GM10248 (cell line): ENCODE data around the gene HELZ2.
"Not testable (repeated sequence)": the region's sequence is repeated elsewhere in the genome, so short reads cannot be mapped to it uniquely, and the experiment has no call there.

Experiments used
- CTCF ChIA-PET: fragments of 300-600 bp; sonication (Branson Sonifier 250); formaldehyde crosslinking; extraction: SDS; loops from one replicate; lab custom pipeline; 2021; ENCODE audit warnings: antibody characterized with exemption; lab: Yijun Ruan, JAX
- POLR2A ChIA-PET: fragments of 350-650 bp; sonication (Branson Sonifier 250); formaldehyde crosslinking; extraction: SDS; loops from one replicate; lab custom pipeline; 2020; ENCODE audit warnings: antibody characterized with exemption; lab: Yijun Ruan, JAX
- DNase-seq: peaks from one replicate; pipeline ENCODE4 v3.0.0; 2012; ENCODE audit errors: extremely low spot score
- TF ChIP-seq, protein P1 (sequence below): IDR thresholded peaks from 2 replicates; pipeline ENCODE4 v1.5.1; 2012; ENCODE audit warnings: mild to moderate bottlenecking, low read depth; ENCODE audit errors: extremely low read depth, missing control alignments, control extremely low read depth

The HELZ2 gene

DNA sequence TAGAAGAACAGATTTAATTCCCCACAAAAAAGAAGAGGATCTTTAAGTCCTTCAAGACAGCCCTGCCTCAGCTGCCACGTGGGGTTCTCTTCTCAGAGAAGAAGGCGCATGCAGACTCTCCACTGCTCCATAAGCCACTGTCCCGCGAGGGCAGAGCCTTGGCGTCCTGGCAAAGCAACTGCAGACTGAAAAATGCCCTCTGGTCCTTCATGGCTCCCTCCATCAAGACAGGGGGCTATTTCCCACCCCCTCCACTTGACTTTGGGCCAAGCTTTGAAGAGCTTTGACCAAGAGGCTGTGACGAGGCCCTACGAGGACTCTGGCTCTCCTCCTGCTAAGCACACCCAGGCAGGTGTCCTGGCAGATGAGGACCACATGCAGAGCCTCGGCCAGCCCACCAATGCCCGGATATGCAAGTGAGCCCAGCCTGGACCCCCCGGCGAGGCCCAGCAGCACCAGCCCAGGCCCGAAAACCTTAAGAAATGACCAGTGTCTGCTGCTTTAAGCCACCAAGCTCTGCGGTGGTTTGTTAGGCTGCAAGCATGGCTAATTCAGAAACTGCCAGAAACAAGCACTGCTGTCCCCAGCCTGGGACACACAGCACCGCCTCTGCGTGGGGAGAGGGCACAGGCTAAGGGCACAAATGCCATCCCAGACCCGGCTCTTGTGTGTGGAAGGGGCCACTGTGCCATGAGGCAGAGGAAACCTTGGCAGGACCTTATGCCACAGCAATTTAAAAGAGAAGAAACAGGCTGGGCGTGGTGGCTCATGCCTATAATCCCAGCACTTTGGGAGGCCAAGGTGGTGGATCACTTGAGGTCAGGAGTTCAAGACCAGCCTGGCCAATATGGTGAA is 36.8 kb upstream of the HELZ2 start:
- DNase-seq: no peak
- ChIA-PET CTCF (no interaction called here), POLR2A (no interaction called here)
- TF ChIP-seq, protein P1, sequence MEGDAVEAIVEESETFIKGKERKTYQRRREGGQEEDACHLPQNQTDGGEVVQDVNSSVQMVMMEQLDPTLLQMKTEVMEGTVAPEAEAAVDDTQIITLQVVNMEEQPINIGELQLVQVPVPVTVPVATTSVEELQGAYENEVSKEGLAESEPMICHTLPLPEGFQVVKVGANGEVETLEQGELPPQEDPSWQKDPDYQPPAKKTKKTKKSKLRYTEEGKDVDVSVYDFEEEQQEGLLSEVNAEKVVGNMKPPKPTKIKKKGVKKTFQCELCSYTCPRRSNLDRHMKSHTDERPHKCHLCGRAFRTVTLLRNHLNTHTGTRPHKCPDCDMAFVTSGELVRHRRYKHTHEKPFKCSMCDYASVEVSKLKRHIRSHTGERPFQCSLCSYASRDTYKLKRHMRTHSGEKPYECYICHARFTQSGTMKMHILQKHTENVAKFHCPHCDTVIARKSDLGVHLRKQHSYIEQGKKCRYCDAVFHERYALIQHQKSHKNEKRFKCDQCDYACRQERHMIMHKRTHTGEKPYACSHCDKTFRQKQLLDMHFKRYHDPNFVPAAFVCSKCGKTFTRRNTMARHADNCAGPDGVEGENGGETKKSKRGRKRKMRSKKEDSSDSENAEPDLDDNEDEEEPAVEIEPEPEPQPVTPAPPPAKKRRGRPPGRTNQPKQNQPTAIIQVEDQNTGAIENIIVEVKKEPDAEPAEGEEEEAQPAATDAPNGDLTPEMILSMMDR: no peak

DNA sequence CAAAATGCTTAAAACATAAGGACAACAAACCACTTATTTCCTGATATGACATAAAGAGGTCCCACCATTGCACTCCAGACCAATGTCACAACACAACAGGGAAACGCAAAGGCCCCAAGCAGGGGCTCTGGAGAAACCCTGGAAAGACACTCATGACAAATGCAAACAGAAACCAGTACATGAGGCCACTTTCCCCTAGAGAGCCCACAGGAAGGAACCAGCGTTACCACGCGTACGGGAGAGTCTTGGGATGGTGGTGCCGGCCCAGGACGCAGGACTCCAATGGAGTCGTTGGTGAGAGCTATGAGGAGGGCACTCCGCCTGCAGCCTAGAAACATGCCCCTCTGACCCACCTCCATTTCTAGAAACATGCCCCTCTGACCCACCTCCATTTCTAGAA is 32.6 kb upstream of the HELZ2 start:
- ChIA-PET POLR2A (no interaction called here), CTCF (no interaction called here)
- TF ChIP-seq, protein P1: no peak
- no peak for DNase-seq

DNA sequence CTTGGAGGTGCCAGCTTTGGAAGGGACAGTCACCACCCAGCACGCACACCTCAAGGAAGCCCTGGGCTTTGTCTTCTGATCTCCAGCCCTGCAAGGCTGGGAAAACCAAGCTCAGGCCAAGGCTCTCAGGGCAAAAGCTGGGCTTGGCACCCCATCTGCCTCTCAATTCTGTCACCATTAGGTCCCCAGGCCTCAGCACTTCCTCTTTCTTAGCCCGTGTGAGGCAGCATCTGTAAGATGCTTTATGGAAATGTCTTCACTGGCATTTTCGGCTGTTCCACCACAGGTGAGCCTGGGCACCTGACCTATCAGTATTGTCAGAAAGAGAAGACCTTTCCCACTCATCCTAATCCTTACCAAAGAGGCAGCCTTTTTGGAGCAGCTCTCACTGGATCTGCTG is 28.3 kb upstream of the HELZ2 start:
- POLR2A ChIA-PET: no interaction called here
- no peak for DNase-seq
- TF ChIP-seq, protein P1: no peak
- CTCF ChIA-PET: interaction anchor here (1.1 to 1.6 kb wide), 4 partner anchors 14 to 262 kb away, joined by 3 to 7 read pairs (median 4); partner anchors contain the start of gene TPD52L2

DNA sequence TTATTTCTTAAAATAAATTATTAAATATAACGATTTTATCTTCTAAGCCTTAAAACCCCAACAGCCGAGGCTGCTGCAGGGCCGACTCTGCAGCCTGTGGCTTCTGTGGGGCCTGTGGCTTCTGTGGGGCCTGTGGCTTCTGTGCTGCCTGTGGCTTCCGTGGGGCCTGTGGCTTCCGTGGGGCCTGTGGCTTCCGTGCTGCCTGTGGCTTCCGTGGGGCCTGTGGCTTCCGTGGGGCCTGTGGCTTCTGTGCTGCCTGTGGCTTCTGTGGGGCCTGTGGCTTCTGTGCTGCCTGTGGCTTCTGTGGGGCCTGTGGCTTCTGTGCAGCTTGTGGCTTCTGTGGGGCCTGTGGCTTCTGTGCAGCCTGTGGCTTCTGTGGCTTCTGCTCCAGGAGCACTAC is 27.6 kb upstream of the HELZ2 start:
- DNase-seq, POLR2A ChIA-PET: not testable (repeated sequence)
- CTCF ChIA-PET: interaction anchor here (1.6 kb wide), 1 partner anchor 20 kb away, joined by 7 read pairs; no protein-coding TSS in a partner anchor

DNA sequence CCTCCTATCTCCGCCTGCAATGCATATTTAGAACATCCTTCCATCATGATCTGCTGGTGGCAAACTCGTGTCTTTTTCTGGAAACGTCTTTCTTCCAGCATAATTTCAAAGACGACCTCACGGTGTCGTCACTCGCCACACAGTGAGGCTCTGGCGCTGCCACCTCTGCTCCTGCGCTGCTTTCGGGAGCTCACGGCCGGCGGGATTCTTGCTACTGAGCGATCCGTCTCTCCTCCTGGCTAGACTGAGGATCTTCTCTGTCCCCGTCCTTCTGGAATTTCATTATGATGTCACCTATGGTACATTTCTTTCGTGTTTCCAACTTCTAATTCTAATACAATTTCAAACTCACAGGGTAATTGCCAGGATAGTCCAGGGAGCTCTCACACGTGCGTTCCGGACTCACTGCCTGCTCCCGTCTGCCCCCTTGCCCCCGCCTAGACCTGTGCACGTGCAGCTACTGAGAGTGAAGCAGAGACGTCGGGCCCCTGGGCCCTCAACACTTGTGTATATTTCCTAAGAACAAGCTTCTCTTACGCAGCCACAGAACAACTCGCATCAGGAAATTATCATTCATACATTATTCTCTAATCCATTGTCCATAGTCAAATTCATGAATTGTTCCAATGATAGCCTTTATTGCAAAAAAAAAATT is 25.5 kb upstream of the HELZ2 start:
- DNase-seq: no peak
- TF ChIP-seq, protein P1: no peak
- ChIA-PET POLR2A (interaction anchor here (0.6 kb wide), 1 partner anchor 148 kb away, joined by 3 read pairs; no protein-coding TSS in a partner anchor), CTCF (interaction anchor here (1.1 kb wide), 1 partner anchor 43 kb away, joined by 3 read pairs; no protein-coding TSS in a partner anchor)

DNA sequence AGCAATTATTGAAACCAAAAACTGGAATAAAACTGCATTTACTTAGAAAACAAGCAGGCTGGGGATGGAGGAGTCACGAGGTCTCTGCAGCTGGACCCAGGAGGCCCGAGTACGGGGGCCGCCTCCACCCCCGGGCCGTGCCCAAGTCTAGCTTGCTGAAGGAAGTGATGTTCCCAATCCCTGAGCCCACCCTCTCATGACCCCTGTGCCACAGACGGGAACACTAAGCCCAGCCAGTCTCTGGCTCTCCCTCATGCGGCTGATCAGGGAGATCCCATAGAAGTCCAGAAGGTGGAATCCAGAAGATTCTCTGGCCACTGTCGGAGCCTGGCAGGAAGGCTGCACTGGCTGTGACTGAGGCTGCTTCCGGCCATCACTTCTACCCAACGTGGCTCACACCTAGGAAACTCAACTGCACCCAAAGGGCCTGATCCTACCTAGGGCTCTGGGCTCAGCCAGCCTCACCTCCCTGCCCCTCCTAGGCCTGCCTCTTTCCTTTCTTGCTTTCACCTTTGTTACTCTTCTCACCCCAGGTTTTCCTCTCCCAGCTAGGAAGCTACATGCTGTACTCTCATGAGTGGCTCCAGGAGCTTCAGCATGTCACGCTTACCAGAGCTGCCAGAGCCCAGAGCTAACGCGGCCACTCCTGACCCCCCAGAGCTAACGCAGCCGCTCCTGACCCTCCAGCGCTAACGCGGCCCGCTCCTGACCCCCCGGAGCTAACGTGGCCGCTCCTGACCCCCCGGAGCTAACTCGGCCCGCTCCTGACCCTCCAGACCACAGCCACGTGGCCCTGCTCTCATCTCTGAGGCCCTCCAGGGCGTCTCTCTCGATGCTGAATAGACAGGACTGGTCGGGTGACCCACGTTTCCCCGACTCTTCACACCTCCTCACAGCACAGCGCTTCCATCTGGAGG is 24.7 kb upstream of the HELZ2 start:
- DNase-seq: no peak
- ChIA-PET POLR2A (interaction anchor here (0.6 kb wide), 1 partner anchor 147 kb away, joined by 3 read pairs; no protein-coding TSS in a partner anchor), CTCF (interaction anchor here (0.8 to 1.1 kb wide), 3 partner anchors 10 to 43 kb away, joined by 3 read pairs; no protein-coding TSS in a partner anchor)
- TF ChIP-seq, protein P1: no peak
